Astrocyte of the spinal cord (primary cell): ENCODE results near the gene BRSK1.

ENCODE experiments used
- DNase-seq: peaks from one replicate; pipeline ENCODE4 v3.0.0; 2011; ENCODE audit warnings: low read depth, low spot score
- H3K4me3 ChIP-seq: 2 replicates; pipeline ENCODE4 v1.5.1; 2011; ENCODE audit warnings: low read depth, mild to moderate bottlenecking, low read length, moderate library complexity
- CTCF ChIP-seq: IDR thresholded peaks from 2 replicates; pipeline ENCODE4 v1.5.1; 2012; ENCODE audit warnings: low read depth, mild to moderate bottlenecking, low read length, inconsistent platforms
- in situ Hi-C: cut with HindIII; loops from 2 replicates; pipeline ENCODE4 v1.10.0; 2017; ENCODE audit warnings: low sequenced_read_pairs

BRSK1 gene

GRCh38 chr19:55283548-55284377 is at the start of gene BRSK1:
Gene BRSK1, plus strand, starts transcription at chr19:55283997. Its CDS starts 446 bp downstream, at chr19:55284443.
- in situ Hi-C loops, result no loop called here
- H3K4me3 ChIP-seq, result peak within 1 kb of the TSS; percentile 49
- TF ChIP-seq CTCF, result no peak
- peak; percentile 51 for DNase-seq

DNA sequence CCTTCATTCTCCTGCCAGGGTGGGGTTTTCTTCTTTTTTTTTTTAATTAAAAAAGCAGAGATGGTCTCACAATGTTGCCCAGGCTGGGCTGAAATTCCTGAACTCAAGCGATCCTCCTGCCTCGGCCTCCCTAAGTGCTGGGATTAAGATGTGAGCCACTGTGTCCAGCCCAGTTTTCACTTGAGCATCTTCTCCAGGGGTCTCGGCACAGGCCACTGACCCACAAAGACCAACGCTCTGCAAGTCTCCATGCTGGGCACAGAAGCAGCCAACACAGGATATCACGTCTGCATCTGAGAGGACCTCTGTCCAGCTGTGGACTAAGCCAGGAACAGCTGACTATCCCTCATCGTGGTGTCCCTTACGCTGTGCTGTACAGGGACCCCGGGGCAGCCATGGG is 45.8 kb upstream of the BRSK1 start:
- no peak for TF ChIP-seq CTCF
- no peak overlapping the region for H3K4me3 ChIP-seq
- in situ Hi-C loops, result no loop called here
- DNase-seq, result no peak

DNA sequence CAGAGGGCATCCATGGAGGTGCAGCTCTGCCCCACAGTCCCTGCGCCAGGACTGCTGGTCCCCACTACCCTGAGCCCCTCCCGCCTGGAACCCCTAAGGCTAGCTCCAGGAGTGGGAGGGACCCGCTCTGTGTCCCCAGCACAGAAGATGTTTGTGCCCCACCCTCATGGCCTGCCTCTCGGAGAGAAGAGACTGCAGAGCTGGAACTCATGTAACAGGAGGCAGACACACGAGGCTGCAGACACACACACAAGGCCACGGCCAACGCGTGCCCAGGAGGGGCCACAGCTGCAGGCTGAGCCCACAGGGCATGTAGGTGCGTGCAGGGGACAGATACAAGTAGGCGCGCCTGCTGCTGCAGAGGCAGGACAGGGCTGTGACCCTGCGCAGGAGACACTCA is 44.8 kb upstream of the BRSK1 start:
- no peak for DNase-seq
- TF ChIP-seq CTCF, result no peak
- no peak overlapping the region for H3K4me3 ChIP-seq
- in situ Hi-C loops, result no loop called here

DNA sequence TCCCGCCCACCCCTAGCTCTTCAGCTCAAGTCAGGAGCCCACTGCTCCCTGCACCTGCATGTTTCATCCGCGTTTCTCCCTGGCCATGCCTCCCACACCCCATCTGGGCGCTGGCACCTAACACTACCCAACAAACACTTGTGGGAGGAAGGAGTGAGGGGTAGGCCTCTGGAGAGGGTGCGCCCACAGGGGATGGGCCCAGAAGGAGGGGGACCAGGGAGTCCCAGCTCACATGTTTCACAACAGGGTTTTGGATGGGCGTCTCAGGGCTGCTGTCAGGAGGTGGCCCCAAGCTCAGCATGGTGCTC is 43.1 kb upstream of the BRSK1 start:
- DNase-seq, result no peak
- in situ Hi-C loops, result no loop called here
- no peak overlapping the region for H3K4me3 ChIP-seq
- no peak for TF ChIP-seq CTCF

DNA sequence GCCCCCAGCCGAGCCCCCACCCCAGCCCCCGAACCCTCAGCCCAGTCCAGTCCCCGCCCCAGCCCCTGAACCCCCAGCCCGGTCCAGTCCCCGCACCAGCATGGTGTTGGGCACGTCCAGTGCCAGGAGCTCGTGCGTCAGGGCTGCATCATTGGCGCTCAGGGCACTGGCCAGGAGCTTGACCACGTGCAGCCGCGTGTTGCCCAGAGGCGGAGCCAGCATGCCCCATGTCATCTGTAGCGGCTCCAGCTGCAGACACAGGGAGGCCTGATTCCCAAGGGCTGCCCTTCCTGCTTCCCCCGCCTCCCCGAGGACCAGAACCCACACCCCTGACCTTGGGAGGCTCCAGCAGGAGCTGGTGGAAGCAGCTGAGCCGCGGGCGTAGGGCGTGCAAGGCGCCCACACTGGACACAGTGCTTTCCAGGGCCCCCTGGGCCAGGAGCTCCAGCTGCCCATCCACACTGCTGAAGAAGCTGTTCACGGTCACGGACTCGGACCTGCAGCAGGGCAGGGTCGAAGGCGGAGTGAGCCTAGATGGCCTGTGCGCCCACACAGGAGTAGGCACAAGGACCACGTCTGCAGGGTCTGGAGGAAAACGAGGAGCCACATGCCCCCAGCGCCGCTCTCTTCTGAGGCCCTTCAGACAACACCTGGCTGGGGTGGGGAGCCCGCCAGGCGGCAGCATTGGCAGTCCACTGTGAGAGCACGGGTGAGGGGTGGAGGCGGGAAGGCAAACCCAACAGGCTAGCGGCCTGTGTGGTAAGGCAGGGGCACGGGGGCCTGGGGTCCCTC is 42.5 kb upstream of the BRSK1 start:
- no peak for TF ChIP-seq CTCF
- DNase-seq, result no peak
- no peak overlapping the region for H3K4me3 ChIP-seq
- in situ Hi-C loops, result no loop called here

GRCh38 chr19:55241935-55242464 is 41.8 kb upstream of the BRSK1 start:
- DNase-seq, result no peak
- H3K4me3 ChIP-seq, result no peak overlapping the region
- TF ChIP-seq CTCF, result no peak
- in situ Hi-C loops, result no loop called here
